Nephron (organoid): Measurements from ENCODE around the gene TIMM9.
A peak's percentile ranks its signal among the peaks of the same experiment; 100 is the strongest.
"Not testable (repeated sequence)": the region's sequence is repeated elsewhere in the genome, so short reads cannot be mapped to it uniquely, and the experiment has no call there.

ENCODE experiments used
- H3K27ac Mint-ChIP-seq, 3 experiments: 2 replicates each; pipeline ENCODE4 v1.8.0; 2020; ENCODE audit warnings: mixed read lengths in 3 of 3, mild to moderate bottlenecking in 2 of 3, moderate library complexity in 1 of 3
- H3K27me3 Mint-ChIP-seq: 2 replicates; pipeline ENCODE4 v1.8.0; 2021; ENCODE audit warnings: low read depth, mild to moderate bottlenecking, moderate library complexity, mixed read lengths
- H3K36me3 Mint-ChIP-seq: 2 replicates; pipeline ENCODE4 v1.8.0; 2020; ENCODE audit warnings: low read depth, mixed read lengths
- H3K4me1 Mint-ChIP-seq: 2 replicates; pipeline ENCODE4 v1.8.0; 2020; ENCODE audit warnings: mixed read lengths
- H3K4me3 Mint-ChIP-seq, 3 experiments: 2 replicates each; pipeline ENCODE4 v1.8.0; 2020; ENCODE audit warnings: mild to moderate bottlenecking in 3 of 3, mixed read lengths in 3 of 3, moderate library complexity in 2 of 3
- H3K9me3 Mint-ChIP-seq: 2 replicates; pipeline ENCODE4 v1.8.0; 2020; ENCODE audit warnings: mixed read lengths
- CTCF ChIP-seq, 3 experiments: fragments of 200-600 bp; sonication (generic); IDR thresholded peaks; one replicate each; pipeline ENCODE4 v1.5.0; 2021; ENCODE audit warnings: antibody characterized with exemption in 3 of 3; ENCODE audit not compliant: unreplicated experiment in 3 of 3

Gene TIMM9

GRCh38 chr14:58444627-58445026, 17.3 kb upstream of the TIMM9 start:
- no peaks in the 10 kb centered on the region for H3K27me3 Mint-ChIP-seq
- peaks cover 29% of the 10 kb centered on the region for H3K36me3 Mint-ChIP-seq
- H3K4me1 Mint-ChIP-seq: no peaks in the 10 kb centered on the region
- no peak for TF ChIP-seq CTCF (IDR thresholded peaks at IDR 0.05; ENCODE audit: unreplicated experiment in 3 of 3)
- H3K27ac Mint-ChIP-seq: no peak overlapping the region
- H3K4me3 Mint-ChIP-seq: no peak overlapping the region
- no peaks in the 10 kb centered on the region for H3K9me3 Mint-ChIP-seq

- Mint-ChIP-seq H3K4me1 (no peaks in the 10 kb centered on the region), H3K27ac (no peak overlapping the region), H3K9me3 (no peaks in the 10 kb centered on the region), H3K4me3 (no peak overlapping the region), H3K36me3 (peaks cover 64% of the 10 kb centered on the region), H3K27me3 (no peaks in the 10 kb centered on the region)
- no peak for TF ChIP-seq CTCF (IDR thresholded peaks at IDR 0.05; ENCODE audit: unreplicated experiment in 3 of 3)
These were observed 12.1 kb upstream of the TIMM9 start for GRCh38 chr14:58439476-58439875.

- Mint-ChIP-seq H3K4me1 (peaks cover 22% of the 10 kb centered on the region), H3K27ac (no peak overlapping the region), H3K36me3 (peaks cover 25% of the 10 kb centered on the region), H3K9me3 (no peaks in the 10 kb centered on the region), H3K27me3 (no peaks in the 10 kb centered on the region), H3K4me3 (peak overlapping the region; percentile 45 to 69 (median 45))
- no peak for TF ChIP-seq CTCF (IDR thresholded peaks at IDR 0.05; ENCODE audit: unreplicated experiment in 3 of 3)
These were observed 2.8 kb upstream of the TIMM9 start for GRCh38 chr14:58430156-58430555.

GRCh38 chr14:58428118-58428683, 870 bp upstream of the TIMM9 start:
- no peak for TF ChIP-seq CTCF (IDR thresholded peaks at IDR 0.05; ENCODE audit: unreplicated experiment in 3 of 3)
- Mint-ChIP-seq H3K36me3 (peaks cover 16% of the 10 kb centered on the region), H3K27me3 (no peaks in the 10 kb centered on the region), H3K4me1 (peaks cover 27% of the 10 kb centered on the region), H3K27ac (peak overlapping the region; percentile 91 to 97 (median 95)), H3K9me3 (no peaks in the 10 kb centered on the region), H3K4me3 (peak overlapping the region; percentile 89 to 94 (median 93))

- peak overlapping the region; percentile 89 to 94 (median 93) for H3K4me3 Mint-ChIP-seq
- H3K27ac Mint-ChIP-seq: peak overlapping the region; percentile 91 to 97 (median 95)
- peaks cover 13% of the 10 kb centered on the region for H3K36me3 Mint-ChIP-seq
- no peak for TF ChIP-seq CTCF (IDR thresholded peaks at IDR 0.05; ENCODE audit: unreplicated experiment in 3 of 3)
- peaks cover 27% of the 10 kb centered on the region for H3K4me1 Mint-ChIP-seq
- no peaks in the 10 kb centered on the region for H3K9me3 Mint-ChIP-seq
- no peaks in the 10 kb centered on the region for H3K27me3 Mint-ChIP-seq
These were observed 556 bp downstream of the TIMM9 start for GRCh38 chr14:58426670-58427280.

GRCh38 chr14:58416934-58417333, 10.4 kb downstream of the TIMM9 start:
- H3K9me3 Mint-ChIP-seq, H3K4me3 Mint-ChIP-seq, H3K4me1 Mint-ChIP-seq, H3K27ac Mint-ChIP-seq, H3K27me3 Mint-ChIP-seq: not testable (repeated sequence)
- H3K36me3 Mint-ChIP-seq: peaks cover 73% of the 10 kb centered on the region
